ENCODE measurements around the gene RBMS3.

- TF ChIP-seq SMC3 (IDR thresholded peaks at IDR 0.05; ENCODE audit: low read length) (no peak), ESRRA (CRISPR knock-in tag; IDR thresholded peaks at IDR 0.05; ENCODE audit: low read depth) (no peak), GMEB1 (CRISPR knock-in tag; IDR thresholded peaks at IDR 0.05; ENCODE audit: borderline replicate concordance) (no peak), RFX5 (IDR thresholded peaks at IDR 0.05; ENCODE audit: low read depth, low read length) (no peak), EP300 (IDR thresholded peaks at IDR 0.05; ENCODE audit: low read depth in 2 of 2, low read length in 2 of 2) (no peak), EP300 (CRISPR knock-in tag; IDR thresholded peaks at IDR 0.05; ENCODE audit: borderline replicate concordance) (no peak), ZNF282 (IDR thresholded peaks at IDR 0.05; ENCODE audit: partially characterized antibody) (no peak), THAP8 (CRISPR knock-in tag; IDR thresholded peaks at IDR 0.05; ENCODE audit: borderline replicate concordance) (no peak), STAT6 (CRISPR knock-in tag; IDR thresholded peaks at IDR 0.05; ENCODE audit: borderline replicate concordance) (no peak), GFI1 (CRISPR knock-in tag; IDR thresholded peaks at IDR 0.05; ENCODE audit: borderline replicate concordance) (no peak)
These were observed 515.9 kb downstream of the RBMS3 start for GRCh38 chr3:29796808-29797207.
